ENCODE measurements around the gene NARS2. TPM values are rescaled to one million over a fixed set of nuclear protein-coding genes. Genes with fewer than 3 reads are reported as not detected.
A peak's percentile ranks its signal among the peaks of the same experiment; 100 is the strongest.

The NARS2 gene
- total RNA-seq, 1 donor from 2014 or later, result 16.5 TPM

DNA sequence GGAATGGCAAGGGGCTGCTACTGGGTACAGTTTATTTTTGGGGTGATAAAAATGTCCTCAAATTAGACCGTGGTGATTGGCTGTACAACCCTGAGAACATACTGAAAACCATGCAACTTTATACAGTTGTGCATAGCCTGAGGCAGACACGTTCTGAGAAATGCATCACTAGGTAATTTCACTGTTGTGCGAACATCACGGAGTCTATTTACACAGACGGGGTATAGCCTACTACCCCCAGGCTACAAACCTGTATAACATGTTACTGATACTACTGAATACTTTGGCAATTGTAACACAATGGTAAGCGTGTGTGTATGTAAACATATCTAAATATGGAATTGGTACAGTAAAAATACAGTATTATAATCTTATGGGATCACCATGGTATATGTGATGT is 23.6 kb downstream of the NARS2 start:
- no peak for ATAC-seq (ENCODE audit: low read depth)
- Mint-ChIP-seq H3K9me3 (peaks cover 2% of the 10 kb centered on the region), H3K27ac (no peak overlapping the region), H3K4me3 (no peak overlapping the region), H3K36me3 (ENCODE audit: low read depth) (peaks cover 40% of the 10 kb centered on the region), H3K4me1 (no peaks in the 10 kb centered on the region), H3K27me3 (no peaks in the 10 kb centered on the region)
- DNase-seq, result no peak
- ChIA-PET CTCF (interaction anchor here (1.9 kb wide), 1 partner anchor 13 kb away, joined by 8 read pairs; no protein-coding TSS in a partner anchor), POLR2A (no interaction called here)
- TF ChIP-seq, protein P1, sequence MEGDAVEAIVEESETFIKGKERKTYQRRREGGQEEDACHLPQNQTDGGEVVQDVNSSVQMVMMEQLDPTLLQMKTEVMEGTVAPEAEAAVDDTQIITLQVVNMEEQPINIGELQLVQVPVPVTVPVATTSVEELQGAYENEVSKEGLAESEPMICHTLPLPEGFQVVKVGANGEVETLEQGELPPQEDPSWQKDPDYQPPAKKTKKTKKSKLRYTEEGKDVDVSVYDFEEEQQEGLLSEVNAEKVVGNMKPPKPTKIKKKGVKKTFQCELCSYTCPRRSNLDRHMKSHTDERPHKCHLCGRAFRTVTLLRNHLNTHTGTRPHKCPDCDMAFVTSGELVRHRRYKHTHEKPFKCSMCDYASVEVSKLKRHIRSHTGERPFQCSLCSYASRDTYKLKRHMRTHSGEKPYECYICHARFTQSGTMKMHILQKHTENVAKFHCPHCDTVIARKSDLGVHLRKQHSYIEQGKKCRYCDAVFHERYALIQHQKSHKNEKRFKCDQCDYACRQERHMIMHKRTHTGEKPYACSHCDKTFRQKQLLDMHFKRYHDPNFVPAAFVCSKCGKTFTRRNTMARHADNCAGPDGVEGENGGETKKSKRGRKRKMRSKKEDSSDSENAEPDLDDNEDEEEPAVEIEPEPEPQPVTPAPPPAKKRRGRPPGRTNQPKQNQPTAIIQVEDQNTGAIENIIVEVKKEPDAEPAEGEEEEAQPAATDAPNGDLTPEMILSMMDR (IDR thresholded peaks at IDR 0.05), result no peak
- intact Hi-C loops (cut with micrococcal nuclease), result no loop called here

DNA sequence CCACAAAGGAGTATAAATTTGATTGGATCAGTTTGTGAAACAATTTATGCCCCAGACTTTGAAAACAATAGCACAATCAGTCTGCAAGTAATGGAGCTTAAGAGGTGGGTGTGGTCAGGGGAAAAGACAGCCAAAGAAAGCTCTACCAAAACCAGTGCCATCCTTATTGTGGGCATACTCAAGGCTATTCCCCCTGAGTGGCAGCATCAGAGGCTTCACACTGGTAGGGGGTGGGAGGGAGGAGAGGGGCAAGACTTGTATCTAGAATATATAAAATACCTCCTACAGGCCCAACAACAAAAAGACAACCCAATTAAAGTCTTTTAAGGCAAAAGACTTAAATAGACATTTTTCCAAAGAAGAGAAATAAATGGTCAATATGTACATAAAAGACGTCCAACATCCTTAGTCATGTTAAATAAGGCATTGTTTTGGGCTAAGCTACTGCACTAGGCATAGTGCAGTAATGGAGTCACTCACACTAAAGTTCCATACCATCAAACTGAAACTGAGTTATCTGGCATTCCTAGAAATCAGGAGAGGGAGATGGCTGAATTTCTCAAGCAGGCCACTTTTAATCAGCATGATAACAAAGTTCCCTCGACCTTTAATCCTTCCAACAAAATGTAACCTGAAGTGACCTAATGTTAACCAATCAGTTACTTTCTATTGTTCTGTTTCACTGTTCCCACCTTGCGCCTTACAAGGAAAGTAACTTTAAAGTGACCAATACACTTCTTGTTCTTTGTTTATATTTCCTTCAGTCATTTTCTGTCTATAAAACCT is 24.8 kb downstream of the NARS2 start:
- ATAC-seq (ENCODE audit: low read depth) (no peak), DNase-seq (no peak)
- H3K4me1 Mint-ChIP-seq, result no peaks in the 10 kb centered on the region
- H3K27me3 Mint-ChIP-seq, result no peaks in the 10 kb centered on the region
- no peak overlapping the region for H3K4me3 Mint-ChIP-seq
- peaks cover 29% of the 10 kb centered on the region for H3K36me3 Mint-ChIP-seq (ENCODE audit: low read depth)
- peaks cover 2% of the 10 kb centered on the region for H3K9me3 Mint-ChIP-seq
- POLR2A ChIA-PET, result no interaction called here
- TF ChIP-seq, protein P1 (IDR thresholded peaks at IDR 0.05), result no peak
- H3K27ac Mint-ChIP-seq, result no peak overlapping the region
- CTCF ChIA-PET, result interaction anchor here (0.9 kb wide), 1 partner anchor 15 kb away, joined by 3 read pairs; no protein-coding TSS in a partner anchor
- intact Hi-C loops (cut with micrococcal nuclease), result no loop called here

DNA sequence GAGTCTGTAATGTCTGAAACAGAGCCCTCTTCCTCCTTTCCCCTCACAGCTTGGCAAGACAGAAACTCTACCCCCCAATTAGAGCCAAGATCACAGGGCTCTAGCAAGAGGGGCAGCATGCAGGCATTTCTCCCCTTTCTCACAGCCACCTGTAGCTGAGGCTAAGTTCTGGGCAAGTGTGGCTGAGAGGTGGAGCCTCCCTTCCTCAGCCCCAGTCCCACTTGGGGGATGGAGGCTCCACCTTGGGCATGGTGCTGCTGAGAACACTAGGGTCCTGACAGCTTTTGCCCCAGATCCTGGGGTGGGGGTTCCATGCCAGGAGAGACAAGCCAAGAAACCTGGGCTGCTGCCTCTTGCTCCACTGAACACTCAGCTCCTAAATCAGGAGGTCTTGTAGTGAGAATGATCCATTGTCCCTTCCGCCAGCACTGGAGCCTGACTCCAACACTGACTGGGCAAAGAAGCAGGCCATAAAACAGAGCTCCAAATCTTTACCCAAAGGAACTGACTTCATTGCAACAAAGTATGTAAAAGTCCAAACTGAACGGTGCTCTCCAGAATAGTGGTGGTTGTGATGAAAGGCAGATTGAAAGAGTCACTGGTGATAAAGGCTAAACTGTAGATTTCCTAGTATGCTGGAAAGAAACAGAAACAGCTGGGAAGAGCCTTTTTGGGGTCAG is 25.6 kb downstream of the NARS2 start:
- Mint-ChIP-seq H3K4me3 (no peak overlapping the region), H3K27me3 (no peaks in the 10 kb centered on the region), H3K9me3 (peaks cover 2% of the 10 kb centered on the region), H3K27ac (no peak overlapping the region), H3K36me3 (ENCODE audit: low read depth) (peaks cover 22% of the 10 kb centered on the region), H3K4me1 (no peaks in the 10 kb centered on the region)
- POLR2A ChIA-PET, result no interaction called here
- intact Hi-C loops (cut with micrococcal nuclease), result no loop called here
- DNase-seq (no peak), ATAC-seq (ENCODE audit: low read depth) (no peak)
- TF ChIP-seq, protein P1 (IDR thresholded peaks at IDR 0.05), result no peak
- CTCF ChIA-PET, result interaction anchor here (0.9 kb wide), 1 partner anchor 15 kb away, joined by 3 read pairs; no protein-coding TSS in a partner anchor

DNA sequence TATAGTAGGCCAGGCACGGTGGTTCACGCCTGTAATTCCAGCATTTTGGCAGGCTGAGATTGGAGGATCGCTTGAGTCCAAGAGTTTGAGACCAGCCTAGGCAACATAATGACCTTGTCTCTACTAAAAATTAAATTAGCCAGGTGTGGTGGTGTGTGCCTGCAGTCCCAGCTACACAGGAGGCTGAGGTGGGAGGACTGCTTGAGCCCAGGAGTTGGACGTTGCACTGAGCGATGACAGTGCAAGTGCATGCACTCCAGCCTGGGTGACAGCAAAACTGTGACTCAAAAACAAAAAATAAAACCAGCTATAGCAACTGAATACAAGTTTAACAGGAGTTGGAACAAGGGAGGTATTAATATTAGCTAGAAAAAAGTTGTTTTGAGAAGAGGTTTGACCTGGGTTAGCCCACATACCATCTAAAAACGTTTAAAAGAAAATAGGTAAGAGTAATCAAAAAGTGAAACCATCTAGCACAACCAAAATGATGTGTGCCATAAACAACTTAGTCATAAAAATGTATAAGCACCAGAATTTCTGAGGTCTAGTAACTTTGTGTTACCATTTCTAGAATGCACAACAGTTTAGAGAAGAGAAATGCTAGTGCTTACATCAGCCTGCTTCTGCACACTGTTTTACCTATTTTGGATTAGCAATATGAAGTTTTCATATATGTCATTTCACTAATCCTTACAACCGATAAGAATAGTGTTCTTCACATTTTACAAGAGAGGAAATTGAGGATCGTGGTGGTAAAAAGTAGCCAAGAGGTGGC is 26.5 kb downstream of the NARS2 start:
- DNase-seq, result no peak
- Mint-ChIP-seq H3K27me3 (no peaks in the 10 kb centered on the region), H3K36me3 (ENCODE audit: low read depth) (peaks cover 22% of the 10 kb centered on the region), H3K4me1 (peaks cover 1% of the 10 kb centered on the region), H3K27ac (no peak overlapping the region), H3K9me3 (peaks cover 2% of the 10 kb centered on the region), H3K4me3 (no peak overlapping the region)
- TF ChIP-seq, protein P1 (IDR thresholded peaks at IDR 0.05), result no peak
- ChIA-PET CTCF (no interaction called here), POLR2A (no interaction called here)
- intact Hi-C loops (cut with micrococcal nuclease), result no loop called here
- no peak for ATAC-seq (ENCODE audit: low read depth)

DNA sequence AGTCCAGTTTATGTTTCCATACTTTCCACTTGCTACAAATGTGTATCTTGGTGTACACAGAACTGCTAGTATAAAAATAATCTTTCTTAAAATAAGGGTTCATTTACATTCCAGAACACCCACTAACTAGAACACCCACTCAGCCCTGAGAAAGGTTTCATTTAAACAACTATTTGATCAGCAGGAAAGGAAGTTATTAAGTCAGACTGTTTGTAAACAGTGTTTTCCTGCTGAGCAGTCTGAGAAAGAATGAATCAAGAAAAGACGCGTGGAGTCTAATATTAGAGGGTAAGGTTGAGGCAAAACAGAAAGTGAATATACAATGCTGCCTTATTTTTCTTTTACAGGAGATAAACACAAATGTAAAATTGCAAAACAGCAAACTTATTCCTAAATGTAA is 32.7 kb downstream of the NARS2 start:
- CTCF ChIA-PET, result no interaction called here

More for the DNA sequence above, 32.7 kb downstream of the NARS2 start:
- TF ChIP-seq, protein P1 (IDR thresholded peaks at IDR 0.05), result no peak
- peaks cover 19% of the 10 kb centered on the region for H3K36me3 Mint-ChIP-seq (ENCODE audit: low read depth)
- H3K27ac Mint-ChIP-seq, result no peak overlapping the region
- H3K27me3 Mint-ChIP-seq, result no peaks in the 10 kb centered on the region
- H3K9me3 Mint-ChIP-seq, result no peaks in the 10 kb centered on the region
- POLR2A ChIA-PET, result no interaction called here
- peaks cover 23% of the 10 kb centered on the region for H3K4me1 Mint-ChIP-seq
- DNase-seq (no peak), ATAC-seq (ENCODE audit: low read depth) (no peak)
- peak overlapping the region; percentile 9 for H3K4me3 Mint-ChIP-seq
- intact Hi-C loops (cut with micrococcal nuclease), result no loop called here

Data from activated B cell treated with CpG ODN at 0.5 μM for 24 hours (primary cell).